NCI-H526 (cell line): ENCODE data around the gene GAL3ST2.
"Not testable (repeated sequence)": the region's sequence is repeated elsewhere in the genome, so short reads cannot be mapped to it uniquely, and the experiment has no call there.

Experiments
- DNase-seq, 2 experiments: peaks; one replicate each; lab custom pipeline; 2025; lab: John Stamatoyannopoulos, UW

Gene GAL3ST2

DNA sequence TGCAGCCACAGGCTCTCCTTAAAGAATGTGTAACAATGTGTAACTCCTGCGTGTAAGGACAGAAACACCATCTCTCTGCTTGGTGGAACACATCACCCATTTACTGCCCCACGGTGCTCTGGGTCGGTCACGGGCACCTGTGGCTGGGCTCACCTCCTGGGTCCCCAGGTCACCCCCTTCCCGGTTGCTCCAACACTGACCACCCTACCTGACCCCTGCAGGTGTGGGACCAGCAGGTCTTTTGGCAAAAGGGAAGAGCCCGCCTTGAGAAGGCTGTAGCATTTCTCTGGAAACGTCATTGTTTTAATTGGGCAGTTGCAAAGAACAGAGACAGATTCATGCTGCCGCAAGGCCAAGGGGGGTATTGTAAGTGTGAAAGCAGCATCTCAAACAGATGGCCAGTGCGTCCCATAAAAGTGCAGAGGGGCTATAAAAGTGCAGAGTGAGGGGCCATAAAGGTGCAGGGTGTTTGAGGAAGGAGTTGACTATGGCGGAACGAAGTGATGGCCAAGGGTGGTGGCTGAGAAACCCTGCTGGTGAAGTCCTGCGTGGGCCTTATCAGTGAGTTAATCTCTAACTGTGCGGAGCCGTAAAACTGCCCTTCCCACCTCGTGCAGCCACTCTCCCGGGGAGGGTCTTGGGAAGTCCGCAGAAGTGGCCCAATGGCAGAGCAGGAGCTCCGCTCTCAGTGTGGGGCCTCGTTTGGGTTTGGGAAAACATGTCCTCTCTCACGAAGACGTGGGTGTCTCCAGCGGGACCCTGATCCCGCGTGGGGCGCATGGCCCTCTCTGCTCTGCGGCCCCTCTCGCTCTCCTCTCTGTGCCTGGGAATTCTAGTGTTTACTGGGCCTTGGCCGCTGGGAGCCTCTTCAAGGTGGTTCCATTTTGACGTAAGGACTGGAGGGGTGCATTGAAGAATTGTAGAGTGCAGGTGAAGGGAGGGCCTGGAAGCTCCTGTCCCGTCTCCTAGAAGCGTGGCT, 18.7 kb downstream of the GAL3ST2 start:
- DNase-seq, result no peak

DNA sequence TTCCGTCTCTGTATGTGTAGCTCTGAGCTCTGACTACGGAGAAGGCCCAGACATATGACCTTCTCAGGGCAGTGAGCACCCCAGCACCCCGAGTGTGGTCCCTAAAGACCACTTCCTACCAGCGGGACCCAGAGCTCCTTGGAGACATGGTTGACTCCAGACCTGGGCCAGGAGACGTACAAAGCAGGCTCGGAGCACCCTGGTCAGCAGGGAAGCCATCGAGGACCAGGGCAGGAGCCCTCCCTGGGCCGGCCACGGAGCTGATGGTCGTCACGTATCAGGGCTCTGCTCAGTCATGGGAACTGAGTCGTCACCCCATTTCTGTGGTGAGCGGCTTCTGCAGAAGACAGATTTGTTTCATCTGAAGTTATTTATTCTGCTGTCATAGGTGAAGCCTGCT, 19.6 kb downstream of the GAL3ST2 start:
- DNase-seq, result no peak

DNA sequence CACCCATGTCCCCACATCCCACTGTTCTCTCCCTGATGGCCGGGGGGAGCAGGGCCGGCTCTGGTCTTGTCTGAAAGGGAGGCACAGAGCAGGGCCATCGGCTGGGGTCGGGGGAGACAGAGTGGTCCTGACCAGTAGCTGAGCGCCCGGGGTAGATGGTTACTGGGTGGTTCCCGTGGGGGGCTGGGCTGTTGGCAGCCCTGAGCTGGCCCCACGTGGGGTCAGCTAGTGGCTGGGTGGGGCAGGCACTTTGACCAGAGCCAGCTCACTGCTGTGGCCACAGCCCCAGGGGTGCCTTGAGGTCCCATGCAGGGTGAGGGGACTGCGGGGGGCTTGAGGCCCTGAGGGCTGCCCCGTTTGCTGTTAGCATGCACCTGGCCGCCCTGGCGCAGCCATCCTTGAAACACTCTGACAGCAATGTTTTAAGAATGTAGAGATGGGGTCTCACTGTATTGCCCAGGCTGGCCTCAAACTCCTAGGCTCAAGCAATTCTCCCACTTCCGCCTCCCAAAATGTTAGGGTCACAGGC, 20.1 kb downstream of the GAL3ST2 start:
- DNase-seq, result no peak

GRCh38 chr2:241797441-241798080, 20.9 kb downstream of the GAL3ST2 start:
- no peak for DNase-seq

- no peak for DNase-seq
These were observed 21.5 kb downstream of the GAL3ST2 start for GRCh38 chr2:241798081-241798630.

DNA sequence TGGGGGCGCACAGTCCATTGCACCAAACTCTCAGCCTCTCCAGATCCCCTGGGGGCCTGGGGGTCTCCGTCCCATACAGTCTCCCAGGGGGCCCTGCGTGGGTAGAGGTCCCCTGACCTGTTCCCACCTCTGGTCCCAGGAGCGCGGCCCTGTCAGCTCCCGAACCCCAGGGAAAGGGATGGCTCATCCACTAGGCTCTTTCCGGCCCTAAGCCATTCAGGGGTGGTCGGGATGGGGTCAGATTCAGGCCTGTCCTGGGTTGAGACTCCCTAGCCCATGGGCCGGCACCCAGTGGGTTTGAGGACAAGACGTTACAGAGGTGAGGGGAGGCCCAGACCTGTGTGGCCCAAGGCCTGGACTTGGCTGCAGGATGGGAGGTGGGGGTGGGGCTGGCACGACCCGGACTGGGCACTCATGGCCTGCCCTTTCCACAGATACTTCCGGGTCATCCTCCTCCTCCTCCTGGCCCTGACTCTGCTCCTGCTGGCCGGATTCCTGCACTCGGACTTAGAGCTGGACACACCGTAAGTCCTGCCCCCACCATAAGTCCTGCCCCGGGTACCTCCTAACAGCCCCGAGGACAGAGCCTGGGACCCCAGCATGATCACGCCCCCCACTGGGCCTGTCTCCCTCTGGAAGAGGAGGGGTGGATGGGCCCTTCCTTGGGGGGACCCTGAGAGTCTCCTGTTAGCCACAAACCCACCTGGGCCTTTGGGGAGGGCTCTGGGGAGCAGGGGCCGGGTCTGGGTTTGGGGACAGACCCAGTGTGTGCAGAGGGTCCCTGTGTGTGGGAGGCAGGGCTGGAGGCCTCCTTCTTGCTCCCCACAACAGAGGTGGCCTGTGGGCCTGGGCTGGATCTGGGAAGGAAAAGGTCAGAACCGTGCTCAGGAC, 22.3 kb downstream of the GAL3ST2 start:
- DNase-seq, result no peak

- no peak for DNase-seq
These were observed 23.0 kb downstream of the GAL3ST2 start for GRCh38 chr2:241799522-241800197.

- DNase-seq, result not testable (repeated sequence)
These were observed 23.7 kb downstream of the GAL3ST2 start for GRCh38 chr2:241800198-241800903.

DNA sequence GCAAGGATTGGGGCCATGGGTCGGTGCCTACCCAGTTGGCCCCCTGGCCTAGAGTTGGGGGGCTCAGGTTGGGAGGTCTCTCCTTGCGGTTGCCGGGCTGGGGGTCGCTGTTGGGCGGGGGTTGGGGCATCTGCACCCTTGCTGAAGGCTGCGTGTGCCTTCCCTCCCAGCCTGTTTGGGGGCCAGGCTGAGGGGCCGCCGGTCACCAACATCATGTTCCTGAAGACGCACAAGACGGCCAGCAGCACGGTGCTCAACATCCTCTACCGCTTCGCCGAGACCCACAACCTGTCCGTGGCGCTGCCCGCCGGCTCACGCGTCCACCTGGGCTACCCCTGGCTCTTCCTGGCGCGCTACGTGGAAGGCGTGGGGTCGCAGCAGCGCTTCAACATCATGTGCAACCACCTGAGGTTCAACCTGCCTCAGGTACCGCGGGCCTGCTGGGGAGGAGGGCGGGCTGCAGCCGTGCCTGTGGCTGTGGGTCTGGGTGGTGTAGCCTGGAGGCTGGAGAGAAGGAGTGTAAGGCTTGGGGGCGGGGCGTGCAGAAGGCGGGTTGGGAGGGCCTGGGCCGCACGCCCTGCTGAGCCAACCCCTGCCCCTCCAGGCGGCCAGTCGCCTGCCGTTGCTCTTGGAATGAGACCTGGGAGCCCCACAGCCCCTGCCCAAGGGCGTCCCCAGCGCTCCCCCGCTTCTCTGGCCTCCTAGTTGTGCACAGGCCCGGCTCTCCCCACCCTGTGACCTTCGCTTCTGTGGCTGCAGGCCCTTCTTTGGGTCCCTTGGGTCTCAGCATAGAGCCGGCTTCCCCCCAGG, 25.2 kb downstream of the GAL3ST2 start:
- DNase-seq, result peak in 1 of 2 experiments; percentile 59

- no peak for DNase-seq
These were observed 26.0 kb downstream of the GAL3ST2 start for GRCh38 chr2:241802421-241803318.

- peak in 1 of 2 experiments; percentile 91 for DNase-seq
These were observed 27.0 kb downstream of the GAL3ST2 start for GRCh38 chr2:241803387-241804325.

GRCh38 chr2:241804326-241805229, 28.0 kb downstream of the GAL3ST2 start:
- DNase-seq, result peak; percentile 36 to 75

GRCh38 chr2:241806217-241806616, 29.6 kb downstream of the GAL3ST2 start:
- not testable (repeated sequence) for DNase-seq

GRCh38 chr2:241808051-241808720, 31.6 kb downstream of the GAL3ST2 start:
- DNase-seq, result no peak

DNA sequence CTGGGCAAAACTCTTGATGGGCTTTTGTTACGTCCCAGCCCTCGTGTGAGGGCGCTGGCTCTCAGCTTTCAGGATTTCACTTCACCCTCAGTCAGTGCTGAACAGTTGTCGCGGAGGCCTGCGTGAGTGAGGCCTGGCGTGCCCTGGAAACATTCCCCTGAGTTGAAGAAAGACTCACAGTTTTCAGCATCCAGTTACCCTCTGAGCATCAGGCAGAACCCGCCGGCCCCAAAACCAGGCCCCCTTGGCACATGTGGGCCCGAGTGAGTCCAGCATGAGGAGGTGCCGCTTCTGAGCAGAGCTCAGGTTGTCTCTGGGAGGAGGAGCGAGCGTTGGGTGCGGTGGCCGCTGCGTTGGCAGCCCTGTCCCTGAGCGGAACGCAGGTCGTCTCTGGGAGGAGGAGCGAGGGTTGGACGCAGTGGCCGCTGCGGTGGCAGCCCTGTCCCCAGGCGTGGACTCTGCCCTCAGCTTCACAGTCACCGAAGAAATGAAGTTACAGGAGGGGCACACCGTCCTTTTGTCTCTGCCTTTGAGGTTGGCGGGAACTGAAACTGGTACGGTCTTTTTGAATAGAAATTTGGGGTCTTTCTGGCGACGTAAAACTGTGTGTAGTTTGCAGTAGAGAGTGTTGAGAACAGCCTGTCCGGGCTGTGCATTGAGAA, 32.2 kb downstream of the GAL3ST2 start, which contains the start of gene NEU4:
TSS of gene NEU4 (plus strand) at position 473 of the 662 bp plus-strand sequence. CDS start 5,292 bp downstream, outside the sequence.
- no peak for DNase-seq
